DND-41 (cell line): ENCODE data around the gene ANKRD39.

Experiments used
- CTCF ChIP-seq: IDR thresholded peaks from 2 replicates; pipeline ENCODE4 v1.5.1; 2012; ENCODE audit warnings: borderline replicate concordance, low read length, moderate library complexity, mild to moderate bottlenecking; ENCODE audit not compliant: poor library complexity, severe bottlenecking; ENCODE audit errors: extremely low read depth
- EZH2 ChIP-seq: IDR thresholded peaks from 3 replicates; pipeline ENCODE4 v1.6.1; 2012; ENCODE audit warnings: borderline replicate concordance, low read depth, mild to moderate bottlenecking, moderate library complexity, low read length, inconsistent platforms; ENCODE audit not compliant: severe bottlenecking

- TF ChIP-seq EZH2 (no peak), CTCF (no peak)
Measured at GRCh38 chr2:96899413-96899741, 41.6 kb upstream of the ANKRD39 start.
